ENCODE measurements around the gene COL24A1.

The COL24A1 gene

GRCh38 chr1:86156566-86157455, at the start of gene COL24A1:
Gene COL24A1 (minus strand): TSS chr1:86156772. CDS start chr1:86156396, 376 bp downstream.
- peak within 1 kb of the TSS; percentile 30 for H3K9ac ChIP-seq (ENCODE audit: low read length)
- H3K27ac ChIP-seq (ENCODE audit: low read depth, low read length) = peak within 1 kb of the TSS; percentile 81
- H3K27me3 ChIP-seq (ENCODE audit: control insufficient read depth in 1 of 2, insufficient read depth in 2 of 2, low read length in 2 of 2) = peaks cover 0 to 4% of the 10 kb centered on the region in 2 donors

DNA sequence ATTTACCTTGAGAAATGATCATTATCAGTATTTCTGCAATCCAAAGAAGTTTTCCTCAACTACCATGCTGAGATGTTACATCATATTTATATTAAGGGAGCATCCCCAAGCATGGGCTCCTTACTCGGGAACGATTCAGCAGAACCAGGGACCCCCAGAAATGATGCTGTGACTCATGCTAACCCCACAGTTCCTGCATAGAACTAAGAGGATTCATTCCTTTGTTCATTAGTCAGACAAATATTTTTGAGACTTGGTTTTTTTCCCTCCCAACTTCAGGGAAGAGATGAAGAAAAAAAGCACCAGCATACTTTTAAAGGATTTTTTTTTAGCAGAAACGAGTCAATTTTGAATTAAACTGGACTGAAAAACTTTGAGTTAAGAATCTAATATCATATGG, 49.2 kb upstream of the COL24A1 start:
- no peaks in the 10 kb centered on the region for H3K9me3 ChIP-seq (ENCODE audit: low read length)
- H3K4me3 ChIP-seq (ENCODE audit: low read depth in 1 of 2, low read length in 2 of 2) = no peak overlapping the region
- H3K9ac ChIP-seq (ENCODE audit: low read length) = no peak overlapping the region
- peaks cover 22% of the 10 kb centered on the region for H3K4me1 ChIP-seq (ENCODE audit: insufficient read depth, low read length)
- no peaks in the 10 kb centered on the region for H3K27me3 ChIP-seq (ENCODE audit: control insufficient read depth in 1 of 2, insufficient read depth in 2 of 2, low read length in 2 of 2)
- H3K36me3 ChIP-seq (ENCODE audit: insufficient read depth, low read length) = no peaks in the 10 kb centered on the region
- no peak overlapping the region for H3K27ac ChIP-seq (ENCODE audit: low read depth, low read length)

More at GRCh38 chr1:86156566-86157455, at the start of gene COL24A1:
- H3K9me3 ChIP-seq (ENCODE audit: low read length) = no peaks in the 10 kb centered on the region
- H3K4me3 ChIP-seq (ENCODE audit: low read depth in 1 of 2, low read length in 2 of 2) = peak within 1 kb of the TSS; percentile 75 to 84
- H3K36me3 ChIP-seq (ENCODE audit: insufficient read depth, low read length) = no peaks in the 10 kb centered on the region
- peaks cover 27% of the 10 kb centered on the region for H3K4me1 ChIP-seq (ENCODE audit: insufficient read depth, low read length)

DNA sequence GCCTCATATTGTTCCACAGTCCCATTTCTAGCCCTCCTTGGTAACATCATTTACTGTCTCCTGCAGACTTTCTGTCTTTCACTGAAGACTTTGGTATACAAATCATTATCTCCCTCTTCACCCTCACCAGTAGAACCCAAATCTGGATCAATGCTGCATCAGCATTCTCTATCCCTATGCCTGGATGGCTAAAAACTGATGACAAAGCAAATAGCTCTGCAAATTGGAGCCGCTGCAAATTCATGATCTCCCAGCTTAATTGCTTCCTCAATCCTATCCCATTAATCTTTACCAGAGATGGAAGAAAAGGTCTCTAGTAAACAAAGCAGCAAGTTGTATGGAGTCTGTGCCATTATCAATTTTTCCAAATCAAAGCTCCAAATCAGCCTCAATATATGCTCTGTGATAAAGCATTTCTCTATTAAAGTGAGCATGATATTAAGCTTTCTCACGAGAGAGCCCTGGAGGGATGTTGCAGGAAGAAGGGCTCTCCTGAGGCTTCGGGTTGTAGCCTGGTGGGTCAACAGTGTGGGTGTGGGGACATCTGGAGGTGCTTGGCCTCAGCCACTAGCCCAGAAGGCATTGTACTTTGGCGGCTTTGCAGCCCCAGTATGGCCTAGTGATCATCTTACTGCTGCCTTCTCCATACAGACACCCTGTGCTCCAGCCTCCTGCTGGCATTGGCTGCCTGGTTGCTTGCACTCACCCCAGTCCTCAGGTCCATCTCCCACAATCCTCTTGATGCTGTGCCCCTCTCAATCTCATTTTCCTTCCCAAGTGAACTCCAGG, 46.2 kb upstream of the COL24A1 start:
- Histone ChIP-seq H3K4me1 (ENCODE audit: insufficient read depth, low read length) (peaks cover 3% of the 10 kb centered on the region), H3K27ac (ENCODE audit: low read depth, low read length) (no peak overlapping the region), H3K27me3 (ENCODE audit: control insufficient read depth in 1 of 2, insufficient read depth in 2 of 2, low read length in 2 of 2) (no peaks in the 10 kb centered on the region), H3K4me3 (ENCODE audit: low read depth in 1 of 2, low read length in 2 of 2) (no peak overlapping the region), H3K9me3 (ENCODE audit: low read length) (no peaks in the 10 kb centered on the region), H3K36me3 (ENCODE audit: insufficient read depth, low read length) (no peaks in the 10 kb centered on the region), H3K9ac (ENCODE audit: low read length) (no peak overlapping the region)

GRCh38 chr1:86201311-86201710, 44.7 kb upstream of the COL24A1 start:
- Histone ChIP-seq H3K9me3 (ENCODE audit: low read length) (no peaks in the 10 kb centered on the region), H3K27ac (ENCODE audit: low read depth, low read length) (no peak overlapping the region), H3K27me3 (ENCODE audit: control insufficient read depth in 1 of 2, insufficient read depth in 2 of 2, low read length in 2 of 2) (no peaks in the 10 kb centered on the region), H3K4me3 (ENCODE audit: low read depth in 1 of 2, low read length in 2 of 2) (no peak overlapping the region), H3K9ac (ENCODE audit: low read length) (no peak overlapping the region), H3K4me1 (ENCODE audit: insufficient read depth, low read length) (no peaks in the 10 kb centered on the region), H3K36me3 (ENCODE audit: insufficient read depth, low read length) (no peaks in the 10 kb centered on the region)

DNA sequence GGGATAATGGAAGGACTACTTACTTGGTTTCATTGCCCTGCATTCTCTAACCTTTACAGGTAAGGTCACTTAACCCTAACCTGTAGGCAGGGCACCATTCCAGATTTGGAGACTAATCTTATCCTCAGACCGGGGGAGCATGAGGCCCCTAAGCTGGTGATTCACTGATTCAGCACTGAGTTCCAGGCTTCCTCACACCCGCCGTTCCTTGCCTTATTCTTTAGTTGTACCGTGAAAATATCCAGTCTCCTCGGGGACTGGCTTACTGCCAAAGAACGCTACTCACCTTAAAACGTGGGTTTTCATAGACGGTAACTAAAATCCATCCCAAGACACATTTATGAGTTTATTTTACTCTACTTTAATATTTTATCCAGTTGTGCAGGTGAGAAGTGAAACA, 44.3 kb upstream of the COL24A1 start:
- H3K9me3 ChIP-seq (ENCODE audit: low read length) = no peaks in the 10 kb centered on the region
- H3K36me3 ChIP-seq (ENCODE audit: insufficient read depth, low read length) = no peaks in the 10 kb centered on the region
- no peak overlapping the region for H3K9ac ChIP-seq (ENCODE audit: low read length)
- H3K27me3 ChIP-seq (ENCODE audit: control insufficient read depth in 1 of 2, insufficient read depth in 2 of 2, low read length in 2 of 2) = no peaks in the 10 kb centered on the region
- no peak overlapping the region for H3K4me3 ChIP-seq (ENCODE audit: low read depth in 1 of 2, low read length in 2 of 2)
- H3K27ac ChIP-seq (ENCODE audit: low read depth, low read length) = no peak overlapping the region
- no peaks in the 10 kb centered on the region for H3K4me1 ChIP-seq (ENCODE audit: insufficient read depth, low read length)

DNA sequence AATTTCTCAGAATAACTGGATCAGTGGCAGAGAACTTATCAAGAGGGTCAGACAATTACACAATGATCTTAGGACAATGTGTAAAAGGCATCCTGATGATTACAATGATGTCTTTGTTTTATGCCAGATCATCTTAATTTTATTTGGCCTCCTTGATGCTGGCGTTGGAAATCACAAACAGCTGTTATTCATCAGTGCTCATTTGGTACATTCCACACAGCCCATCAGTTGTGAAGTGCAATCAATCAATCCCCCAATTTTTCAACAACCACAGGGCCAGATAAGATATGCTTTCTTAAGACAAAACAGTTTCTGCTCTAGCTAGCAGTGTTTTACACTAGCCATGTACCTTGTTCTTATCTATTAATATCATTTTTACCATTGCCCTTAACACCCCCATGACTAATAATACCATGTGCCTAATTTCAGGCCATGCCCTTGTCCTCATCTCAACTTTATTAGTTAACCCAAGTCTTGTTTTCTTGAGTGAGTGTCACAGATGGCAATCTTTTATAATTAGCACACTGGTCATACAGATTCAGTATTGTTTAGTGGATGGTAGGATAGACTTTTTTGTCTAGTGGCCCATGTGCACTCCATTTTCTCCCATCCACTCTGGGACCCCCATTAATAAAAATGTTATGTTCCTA, 40.8 kb upstream of the COL24A1 start:
- Histone ChIP-seq H3K9me3 (ENCODE audit: low read length) (no peaks in the 10 kb centered on the region), H3K9ac (ENCODE audit: low read length) (no peak overlapping the region), H3K36me3 (ENCODE audit: insufficient read depth, low read length) (no peaks in the 10 kb centered on the region), H3K4me1 (ENCODE audit: insufficient read depth, low read length) (peaks cover under 1% of the 10 kb centered on the region), H3K27ac (ENCODE audit: low read depth, low read length) (no peak overlapping the region), H3K4me3 (ENCODE audit: low read depth in 1 of 2, low read length in 2 of 2) (no peak overlapping the region), H3K27me3 (ENCODE audit: control insufficient read depth in 1 of 2, insufficient read depth in 2 of 2, low read length in 2 of 2) (no peaks in the 10 kb centered on the region)

- Histone ChIP-seq H3K36me3 (ENCODE audit: insufficient read depth, low read length) (no peaks in the 10 kb centered on the region), H3K4me1 (ENCODE audit: insufficient read depth, low read length) (peaks cover 16% of the 10 kb centered on the region), H3K9ac (ENCODE audit: low read length) (no peak overlapping the region), H3K4me3 (ENCODE audit: low read depth in 1 of 2, low read length in 2 of 2) (no peak overlapping the region), H3K9me3 (ENCODE audit: low read length) (no peaks in the 10 kb centered on the region), H3K27ac (ENCODE audit: low read depth, low read length) (no peak overlapping the region), H3K27me3 (ENCODE audit: control insufficient read depth in 1 of 2, insufficient read depth in 2 of 2, low read length in 2 of 2) (no peaks in the 10 kb centered on the region)
Observed at GRCh38 chr1:86195281-86195680, 38.7 kb upstream of the COL24A1 start.

GRCh38 chr1:86194491-86195034, 38.0 kb upstream of the COL24A1 start:
- Histone ChIP-seq H3K4me1 (ENCODE audit: insufficient read depth, low read length) (peaks cover 16% of the 10 kb centered on the region), H3K27ac (ENCODE audit: low read depth, low read length) (no peak overlapping the region), H3K36me3 (ENCODE audit: insufficient read depth, low read length) (no peaks in the 10 kb centered on the region), H3K4me3 (ENCODE audit: low read depth in 1 of 2, low read length in 2 of 2) (no peak overlapping the region), H3K27me3 (ENCODE audit: control insufficient read depth in 1 of 2, insufficient read depth in 2 of 2, low read length in 2 of 2) (no peaks in the 10 kb centered on the region), H3K9ac (ENCODE audit: low read length) (no peak overlapping the region), H3K9me3 (ENCODE audit: low read length) (no peaks in the 10 kb centered on the region)

DNA sequence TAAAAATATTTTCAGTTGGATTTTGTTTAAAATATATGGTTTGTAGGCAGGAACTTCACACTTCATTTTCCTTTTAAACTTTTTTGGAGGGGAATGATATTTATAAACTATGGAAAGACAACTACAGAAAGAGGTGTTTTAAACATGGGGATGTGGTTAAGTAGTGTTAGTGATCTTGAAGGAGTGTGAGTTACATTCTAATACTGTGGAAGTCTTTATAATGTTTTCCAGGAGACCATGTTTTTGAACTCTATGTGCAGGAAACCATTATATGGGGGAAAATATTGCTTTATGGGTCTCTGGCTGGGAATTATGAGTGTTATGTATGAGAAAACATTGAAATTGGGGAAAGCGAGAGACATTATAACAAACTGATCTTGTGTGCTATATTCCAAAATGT, 35.8 kb upstream of the COL24A1 start:
- Histone ChIP-seq H3K27ac (ENCODE audit: low read depth, low read length) (no peak overlapping the region), H3K27me3 (ENCODE audit: control insufficient read depth in 1 of 2, insufficient read depth in 2 of 2, low read length in 2 of 2) (no peaks in the 10 kb centered on the region), H3K36me3 (ENCODE audit: insufficient read depth, low read length) (no peaks in the 10 kb centered on the region)

GRCh38 chr1:86191958-86192357, 35.4 kb upstream of the COL24A1 start:
- H3K9me3 ChIP-seq (ENCODE audit: low read length) = no peaks in the 10 kb centered on the region

More for the DNA sequence above, 35.8 kb upstream of the COL24A1 start:
- Histone ChIP-seq H3K9ac (ENCODE audit: low read length) (no peak overlapping the region), H3K9me3 (ENCODE audit: low read length) (no peaks in the 10 kb centered on the region), H3K4me1 (ENCODE audit: insufficient read depth, low read length) (peaks cover 16% of the 10 kb centered on the region), H3K4me3 (ENCODE audit: low read depth in 1 of 2, low read length in 2 of 2) (no peak overlapping the region)

GRCh38 chr1:86190873-86191272, 34.3 kb upstream of the COL24A1 start:
- no peaks in the 10 kb centered on the region for H3K9me3 ChIP-seq (ENCODE audit: low read length)
- no peaks in the 10 kb centered on the region for H3K27me3 ChIP-seq (ENCODE audit: control insufficient read depth in 1 of 2, insufficient read depth in 2 of 2, low read length in 2 of 2)
- no peaks in the 10 kb centered on the region for H3K36me3 ChIP-seq (ENCODE audit: insufficient read depth, low read length)
- H3K27ac ChIP-seq (ENCODE audit: low read depth, low read length) = no peak overlapping the region
- H3K4me3 ChIP-seq (ENCODE audit: low read depth in 1 of 2, low read length in 2 of 2) = no peak overlapping the region
- no peak overlapping the region for H3K9ac ChIP-seq (ENCODE audit: low read length)
- H3K4me1 ChIP-seq (ENCODE audit: insufficient read depth, low read length) = peaks cover 16% of the 10 kb centered on the region

More at GRCh38 chr1:86191958-86192357, 35.4 kb upstream of the COL24A1 start:
- no peak overlapping the region for H3K4me3 ChIP-seq (ENCODE audit: low read depth in 1 of 2, low read length in 2 of 2)
- no peak overlapping the region for H3K27ac ChIP-seq (ENCODE audit: low read depth, low read length)
- H3K36me3 ChIP-seq (ENCODE audit: insufficient read depth, low read length) = no peaks in the 10 kb centered on the region
- no peak overlapping the region for H3K9ac ChIP-seq (ENCODE audit: low read length)
- peaks cover 16% of the 10 kb centered on the region for H3K4me1 ChIP-seq (ENCODE audit: insufficient read depth, low read length)
- no peaks in the 10 kb centered on the region for H3K27me3 ChIP-seq (ENCODE audit: control insufficient read depth in 1 of 2, insufficient read depth in 2 of 2, low read length in 2 of 2)
